K562 (cell line): ENCODE results near the gene SPDEF. TPM values are rescaled to one million over a fixed set of nuclear protein-coding genes. Genes with fewer than 3 reads are reported as not detected.

Experiments
- ATAC-seq: fragments of 200-7000 bp; cut with Tn5 transposase; 3 replicates; pipeline ENCODE4 v1.9.1; 2020; ENCODE audit warnings: moderate library complexity
- BruUV-seq: library from RNA; stranded (reverse); fragments of 400-500 nt; replicated peaks from 2 replicates; lab custom pipeline; 2021; lab: Mats Ljungman, UMichigan
- CTCF ChIA-PET: fragments of 300-600 bp; formaldehyde crosslinking; extraction: SDS; loops from one replicate; lab custom pipeline; 2021; ENCODE audit warnings: low intra/inter-chr PET ratio; lab: Yijun Ruan, JAX
- POLR2A ChIA-PET: fragments of 300-600, 350-650 bp; sonication (Branson Sonifier 250); formaldehyde crosslinking; extraction: SDS; loops from one replicate; lab custom pipeline; 2021; ENCODE audit warnings: antibody characterized with exemption, inconsistent platforms; lab: Yijun Ruan, JAX
- DNase-seq, 4 experiments: peaks; one replicate each; pipeline versions ENCODE4 v3.0.0 to v3.0.0-alpha.2; 2011 to 2018; ENCODE audit warnings: low spot score in 3 of 4, mixed read lengths in 3 of 4; ENCODE audit errors: extremely low read depth in 1 of 4
- FAIRE-seq: peaks from 2 replicates; lab custom pipeline; 2011; peaks lifted over from hg19 to GRCh38; lab: Jason Lieb, UNC
- H2AFZ ChIP-seq: 2 replicates; pipeline ENCODE4 v1.6.0; 2011; ENCODE audit warnings: low read depth, low read length, control low read depth, inconsistent platforms
- H3K27ac ChIP-seq: fragments of 200-600 bp; 3 replicates; pipeline ENCODE4 v1.8.0; 2011; ENCODE audit warnings: low read depth, mild to moderate bottlenecking, control low read depth, inconsistent platforms, low read length, moderate library complexity, mixed read lengths; ENCODE audit errors: extremely low read depth
- H3K27me3 ChIP-seq, 2 experiments: fragments of 300-600 bp in 1 of 2; 2 replicates in 1 of 2; 3 replicates in 1 of 2; pipeline versions ENCODE4 v1.6.0 to v1.8.0; 2011; ENCODE audit warnings: inconsistent platforms in 2 of 2, low read length in 2 of 2, mild to moderate bottlenecking in 1 of 2, mixed read lengths in 1 of 2, moderate library complexity in 1 of 2; ENCODE audit not compliant: control insufficient read depth in 2 of 2, insufficient read depth in 2 of 2
- H3K36me3 ChIP-seq: fragments of 300-600 bp; 3 replicates; pipeline ENCODE4 v1.8.0; 2011; ENCODE audit warnings: mild to moderate bottlenecking, low read length, inconsistent platforms; ENCODE audit not compliant: control insufficient read depth, insufficient read depth
- H3K4me1 ChIP-seq, 2 experiments: fragments of 200-600 bp in 1 of 2; replicated peaks in 1 of 2; 2 replicates in 1 of 2; 3 replicates in 1 of 2; pipeline versions ENCODE4 v1.5.1 to v1.8.0; 2011; ENCODE audit warnings: inconsistent platforms in 2 of 2, low read length in 2 of 2, mild to moderate bottlenecking in 1 of 2, mixed read lengths in 1 of 2, moderate library complexity in 1 of 2; ENCODE audit not compliant: control insufficient read depth in 2 of 2, insufficient read depth in 2 of 2
- H3K4me2 ChIP-seq: 2 replicates; pipeline ENCODE4 v1.6.1; 2011; ENCODE audit warnings: low read length, control low read depth, inconsistent platforms, mixed read lengths; ENCODE audit not compliant: insufficient read depth
- H3K4me3 ChIP-seq: fragments of 200-600 bp; sonication (generic), shearing (Covaris generic); 2 replicates; pipeline ENCODE4 v1.5.1; 2016; ENCODE audit warnings: control low read depth, inconsistent platforms
- H3K79me2 ChIP-seq: fragments of 200-600 bp; 3 replicates; pipeline ENCODE4 v1.8.0; 2011; ENCODE audit warnings: low read length, inconsistent platforms; ENCODE audit not compliant: control insufficient read depth, insufficient read depth
- H3K9ac ChIP-seq, 2 experiments: 2 replicates each; pipeline versions ENCODE4 v1.6.0 to v1.6.1; 2011; ENCODE audit warnings: low read depth in 2 of 2, low read length in 2 of 2, control low read depth in 1 of 2, inconsistent platforms in 1 of 2, mild to moderate bottlenecking in 1 of 2, mixed read lengths in 1 of 2; ENCODE audit not compliant: insufficient read depth in 1 of 2
- H3K9me1 ChIP-seq: one replicate; pipeline ENCODE4 v1.6.0; 2011; ENCODE audit warnings: inconsistent platforms, mild to moderate bottlenecking, low read length, moderate library complexity; ENCODE audit not compliant: control insufficient read depth, insufficient read depth
- H3K9me3 ChIP-seq: replicated peaks from 2 replicates; pipeline ENCODE4 v1.5.1; 2011; ENCODE audit warnings: low read depth, low read length, inconsistent platforms; ENCODE audit not compliant: control insufficient read depth, insufficient read depth
- H4K20me1 ChIP-seq: replicated peaks from 2 replicates; pipeline ENCODE4 v1.6.1; 2011; ENCODE audit warnings: low read length, inconsistent platforms, mixed read lengths; ENCODE audit not compliant: control insufficient read depth, insufficient read depth
- ADNP ChIP-seq: fragments of 200-800 bp; sonication (Bioruptor generic); IDR thresholded peaks from 2 replicates; pipeline ENCODE4 v1.6.1; 2016; ENCODE audit warnings: missing genetic modification characterization, missing compliant biosample characterization
- CHCHD3 ChIP-seq: fragments of 250-450 bp; sonication (Bioruptor Pico); IDR thresholded peaks from 2 replicates; pipeline ENCODE4 v2.1.2; 2022; ENCODE audit warnings: mild to moderate bottlenecking
- CHD2 ChIP-seq: IDR thresholded peaks from 2 replicates; pipeline ENCODE4 v1.6.1; 2011; ENCODE audit warnings: low read depth, low read length
- GATA2 ChIP-seq: sonication (generic); formaldehyde crosslinking; IDR thresholded peaks from 2 replicates; pipeline ENCODE4 v1.4.0; 2020; ENCODE audit warnings: mild to moderate bottlenecking, missing genetic modification reagents
- LARP7 ChIP-seq: fragments of 450-650 bp; IDR thresholded peaks from 2 replicates; pipeline ENCODE4 v1.6.1; 2016
- NFYB ChIP-seq: IDR thresholded peaks from 2 replicates; pipeline ENCODE4 v1.6.1; 2011; ENCODE audit warnings: mild to moderate bottlenecking, moderate library complexity; ENCODE audit not compliant: insufficient read length; ENCODE audit errors: extremely low read depth
- SAFB ChIP-seq: fragments of 200-400 bp; formaldehyde crosslinking; IDR thresholded peaks from 2 replicates; pipeline ENCODE4 v1.6.1; 2017; ENCODE audit warnings: low read depth, low read length, borderline replicate concordance
- ZNF263 ChIP-seq: sonication (generic); formaldehyde crosslinking; IDR thresholded peaks from 2 replicates; pipeline ENCODE4 v1.8.0; 2022; ENCODE audit warnings: mild to moderate bottlenecking, missing genetic modification reagents, borderline replicate concordance
- ZNF398 ChIP-seq: fragments of 250-450 bp; sonication (Bioruptor Pico); IDR thresholded peaks from 2 replicates; pipeline ENCODE4 v1.8.0; 2021; ENCODE audit warnings: moderate library complexity, mild to moderate bottlenecking, inconsistent platforms
- ZNF785 ChIP-seq: fragments of 250-450 bp; sonication (Bioruptor Pico); IDR thresholded peaks from 2 replicates; pipeline ENCODE4 v1.4.0; 2020; ENCODE audit warnings: mild to moderate bottlenecking
- WGBS: fragments of 100-300 bp; shearing (Covaris generic); methylation state at CpG from one replicate; pipeline ENCODE4 v1.1.6; 2016; ENCODE audit warnings: low coverage, mixed read lengths; ENCODE audit not compliant: insufficient coverage; ENCODE audit errors: missing lambda C conversion rate; 5-methylcytosine and 5-hydroxymethylcytosine counted together
- in situ Hi-C: fragments of 300-500 bp; cut with MboI; formaldehyde crosslinking; loops from 4 replicates; pipeline ENCODE4 v1.15.0; 2018; ENCODE audit warnings: inconsistent platforms, mixed read lengths
- intact Hi-C: fragments of 100-400 bp; cut with micrococcal nuclease; formaldehyde crosslinking; loops from 2 replicates; pipeline ENCODE4 v1.14.2; 2022
- polyA plus RNA-seq, 8 experiments: library from polyadenylated mRNA; depleted of rRNA in 4 of 8; stranded (reverse) in 5 of 8; unstranded in 3 of 8; fragments of >200 nt; fragmentation: Nextera tagmentation in 2 of 8; fragmentation: Illumina TruSeq in 1 of 8; extraction: Ambion mirVana in 2 of 8; extraction: Trizol in 1 of 8; gene quantifications; 2 replicates each; pipeline versions ENCODE4 v1.2.1 to v1.2.3, GENCODE V29; 2011 to 2014; ENCODE audit warnings: inconsistent platforms in 1 of 8, missing spikeins in 1 of 8
- total RNA-seq, 7 experiments: library from RNA; depleted of rRNA in 6 of 7; stranded (reverse); fragments of >200 nt in 6 of 7; fragmentation: Illumina TruSeq in 2 of 7; extraction: Trizol in 2 of 7; gene quantifications; 2 replicates each; pipeline versions ENCODE4 v1.2.1 to v1.2.3, GENCODE V29; 2011 to 2021; ENCODE audit warnings: low replicate concordance in 1 of 7

The SPDEF gene
- total and polyA plus RNA-seq, 9 of the 15 experiments (the other 6 are each of a cell fraction or from before 2014, with no cell fraction given) = 0.04 to 0.12 (median 0.11) TPM; not detected in 5

DNA sequence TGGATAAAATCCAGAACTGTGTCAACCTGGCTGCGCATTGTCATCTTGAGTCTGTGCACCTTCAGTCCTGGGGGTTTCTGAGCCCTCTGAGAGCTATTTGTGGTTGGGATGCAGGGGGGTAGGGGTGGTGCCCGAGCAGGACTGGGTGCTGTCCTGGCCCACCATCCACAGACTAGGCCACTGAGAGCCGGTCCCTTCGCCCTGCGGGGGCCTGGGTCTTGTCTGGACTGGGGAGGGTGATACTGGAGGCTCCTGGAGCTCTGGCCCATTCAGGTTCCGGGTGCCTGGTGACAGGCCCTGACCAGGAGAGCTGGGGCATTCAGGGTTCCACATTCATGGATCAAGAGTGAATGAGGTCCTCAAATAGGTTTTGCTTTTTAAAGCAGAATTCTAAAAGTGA is 20.9 kb downstream of the SPDEF start (continued):
- no peak for TF ChIP-seq ZNF785 (CRISPR knock-in tag)
- no peak for TF ChIP-seq ZNF398 (CRISPR knock-in tag)
- no peak for TF ChIP-seq CHCHD3 (CRISPR knock-in tag)
- TF ChIP-seq ADNP (tag) = no peak
- TF ChIP-seq CHD2 = no peak
- no peak for TF ChIP-seq LARP7
- TF ChIP-seq NFYB = no peak
- no peak for TF ChIP-seq SAFB

GRCh38 chr6:34534656-34535055 is 21.5 kb downstream of the SPDEF start:
- H3K79me2 ChIP-seq = no peaks in the 10 kb centered on the region
- H3K4me3 ChIP-seq = no peak overlapping the region
- ChIA-PET POLR2A (interaction anchor here (0.9 to 1.4 kb wide), 6 partner anchors 9 to 108 kb away, joined by 3 to 5 read pairs (median 4); no protein-coding TSS in a partner anchor), CTCF (no interaction called here)
- no peaks in the 10 kb centered on the region for H3K36me3 ChIP-seq
- intact Hi-C loops = no loop called here
- no peak for ATAC-seq
- H3K27me3 ChIP-seq = no peaks in the 10 kb centered on the region
- DNase-seq = no peak
- no peak for TF ChIP-seq GATA2 (CRISPR knock-in tag)
- no peak for TF ChIP-seq ZNF263 (CRISPR knock-in tag)
- no peaks in the 10 kb centered on the region for H3K9me3 ChIP-seq
- no TSS peak for BruUV-seq
- H3K9me1 ChIP-seq = no peaks in the 10 kb centered on the region
- no peak for FAIRE-seq
- H3K4me2 ChIP-seq = no peak overlapping the region
- in situ Hi-C loops = no loop called here
- no peaks in the 10 kb centered on the region for H4K20me1 ChIP-seq
- peak overlapping the region in 1 of 2 experiments; percentile 77; a peak in 2 of 4 replicates for H3K9ac ChIP-seq
- 52% methylated on average over 15 of the region's 16 CpGs for WGBS
- no peak overlapping the region for H2AFZ ChIP-seq
- peaks cover 9 to 66% of the 10 kb centered on the region in 2 experiments; a peak in 4 of 5 replicates for H3K4me1 ChIP-seq
- no peak overlapping the region for H3K27ac ChIP-seq
